Ovary (tissue), 3 donors: ENCODE results near the gene OVCH1.

Experiments
- POLR2A ChIP-seq: fragments of 450-650 bp; IDR thresholded peaks from one replicate; pipeline ENCODE4 v1.6.1; 2017; ENCODE audit warnings: antibody characterized with exemption, mild to moderate bottlenecking, moderate library complexity
- TF ChIP-seq, protein P1 (sequence below), 3 donors: fragments of 450-650 bp in 2 of 3; fragments of 200-600 bp in 1 of 3; IDR thresholded peaks; one replicate each; pipeline versions ENCODE4 v1.5.1 to v1.8.0; 2016 to 2022; ENCODE audit warnings: antibody characterized with exemption in 3 of 3, mild to moderate bottlenecking in 1 of 3
- donor health status: DM: no; HTN: no; CAD: no.

DNA sequence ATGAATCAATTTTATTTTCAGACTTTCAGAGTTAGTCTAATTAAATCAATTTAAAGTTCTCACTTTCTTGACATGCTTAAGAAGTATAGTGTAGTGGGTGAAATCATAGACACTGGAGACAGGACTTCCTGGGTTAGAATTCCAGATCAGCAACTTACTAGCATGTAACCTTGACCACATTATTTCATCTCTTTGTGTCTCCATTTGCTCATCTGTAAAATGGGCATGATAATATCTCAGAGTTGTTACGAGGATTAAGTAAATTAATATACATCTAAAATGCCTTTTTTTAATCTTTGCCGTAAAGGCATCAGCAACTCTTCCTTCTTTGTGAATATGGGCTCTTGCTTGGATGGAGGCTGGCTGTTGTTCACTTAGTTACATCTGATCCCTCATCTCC, 115.2 kb downstream of the OVCH1 start:
- TF ChIP-seq, protein P1, sequence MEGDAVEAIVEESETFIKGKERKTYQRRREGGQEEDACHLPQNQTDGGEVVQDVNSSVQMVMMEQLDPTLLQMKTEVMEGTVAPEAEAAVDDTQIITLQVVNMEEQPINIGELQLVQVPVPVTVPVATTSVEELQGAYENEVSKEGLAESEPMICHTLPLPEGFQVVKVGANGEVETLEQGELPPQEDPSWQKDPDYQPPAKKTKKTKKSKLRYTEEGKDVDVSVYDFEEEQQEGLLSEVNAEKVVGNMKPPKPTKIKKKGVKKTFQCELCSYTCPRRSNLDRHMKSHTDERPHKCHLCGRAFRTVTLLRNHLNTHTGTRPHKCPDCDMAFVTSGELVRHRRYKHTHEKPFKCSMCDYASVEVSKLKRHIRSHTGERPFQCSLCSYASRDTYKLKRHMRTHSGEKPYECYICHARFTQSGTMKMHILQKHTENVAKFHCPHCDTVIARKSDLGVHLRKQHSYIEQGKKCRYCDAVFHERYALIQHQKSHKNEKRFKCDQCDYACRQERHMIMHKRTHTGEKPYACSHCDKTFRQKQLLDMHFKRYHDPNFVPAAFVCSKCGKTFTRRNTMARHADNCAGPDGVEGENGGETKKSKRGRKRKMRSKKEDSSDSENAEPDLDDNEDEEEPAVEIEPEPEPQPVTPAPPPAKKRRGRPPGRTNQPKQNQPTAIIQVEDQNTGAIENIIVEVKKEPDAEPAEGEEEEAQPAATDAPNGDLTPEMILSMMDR (IDR thresholded peaks at IDR 0.05): no peak
- no peak for TF ChIP-seq POLR2A
